Activated T-cell treated with anti-CD3 and anti-CD28 coated beads for 1 hour (primary cell): ENCODE measurements around the gene SLC9A8.
"Not testable (repeated sequence)": the region's sequence is repeated elsewhere in the genome, so short reads cannot be mapped to it uniquely, and the experiment has no call there.

Source experiments
- DNase-seq: peaks from one replicate; pipeline ENCODE4 v3.0.0-alpha.2; 2020; ENCODE audit warnings: low read depth

The SLC9A8 gene

DNA sequence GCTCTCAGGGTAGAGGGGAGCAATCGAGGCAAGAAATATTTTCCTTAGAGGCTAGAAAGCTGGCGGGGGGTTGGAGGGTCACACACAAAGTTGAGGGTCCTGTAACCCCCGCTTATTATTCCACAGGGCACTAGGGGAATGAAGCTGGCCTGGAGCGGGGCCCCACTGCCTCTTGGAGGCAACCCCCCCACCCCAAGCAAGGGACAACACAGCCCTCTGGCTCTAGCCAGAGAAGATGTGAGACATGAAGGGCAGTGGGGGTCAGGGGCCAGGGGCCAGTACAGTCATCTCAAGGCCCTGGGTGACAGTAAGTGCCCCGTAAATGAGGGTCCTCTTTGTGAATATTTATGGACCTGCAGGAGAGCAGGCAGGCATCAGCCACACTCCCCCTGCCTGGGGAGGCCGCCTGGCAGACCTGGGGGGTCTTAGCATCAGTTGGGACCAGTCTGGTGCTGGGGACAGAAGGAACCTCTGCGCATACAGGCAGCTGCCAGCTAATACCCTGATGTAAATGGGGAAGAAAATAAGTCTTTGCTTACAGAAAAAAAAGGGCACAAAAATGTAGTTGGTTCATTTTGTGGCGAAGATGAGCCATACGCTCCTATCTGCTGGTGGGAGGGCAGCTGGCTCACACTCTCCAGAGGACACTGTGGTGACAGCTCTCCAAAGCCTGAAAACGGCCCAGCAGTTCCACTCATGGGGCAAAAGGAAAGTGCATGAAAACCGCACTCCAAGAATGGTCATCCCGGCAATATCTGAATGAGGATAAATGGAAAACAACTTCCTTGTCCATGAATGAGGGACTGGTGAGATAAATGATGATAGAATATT is 80.8 kb downstream of the SLC9A8 start:
- DNase-seq, result no peak

DNA sequence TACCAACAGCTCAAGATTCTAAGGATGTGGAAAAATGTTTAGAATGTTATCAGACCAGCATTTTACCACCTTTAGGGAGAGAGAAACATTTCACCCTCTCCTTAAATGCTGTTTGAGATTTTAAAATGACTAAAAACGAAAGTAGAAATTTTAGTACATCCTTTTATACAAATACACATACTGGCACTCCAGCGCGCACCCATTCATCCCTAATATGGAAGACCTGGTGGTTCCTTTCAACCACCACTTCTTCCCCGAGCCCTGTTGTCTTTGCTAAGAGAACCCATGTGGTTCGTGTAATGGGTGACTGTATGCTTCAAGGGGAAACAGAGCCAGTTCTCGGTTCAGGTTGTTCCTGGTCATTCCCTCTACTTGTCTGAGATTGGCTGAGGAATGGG is 81.4 kb downstream of the SLC9A8 start:
- no peak for DNase-seq

DNA sequence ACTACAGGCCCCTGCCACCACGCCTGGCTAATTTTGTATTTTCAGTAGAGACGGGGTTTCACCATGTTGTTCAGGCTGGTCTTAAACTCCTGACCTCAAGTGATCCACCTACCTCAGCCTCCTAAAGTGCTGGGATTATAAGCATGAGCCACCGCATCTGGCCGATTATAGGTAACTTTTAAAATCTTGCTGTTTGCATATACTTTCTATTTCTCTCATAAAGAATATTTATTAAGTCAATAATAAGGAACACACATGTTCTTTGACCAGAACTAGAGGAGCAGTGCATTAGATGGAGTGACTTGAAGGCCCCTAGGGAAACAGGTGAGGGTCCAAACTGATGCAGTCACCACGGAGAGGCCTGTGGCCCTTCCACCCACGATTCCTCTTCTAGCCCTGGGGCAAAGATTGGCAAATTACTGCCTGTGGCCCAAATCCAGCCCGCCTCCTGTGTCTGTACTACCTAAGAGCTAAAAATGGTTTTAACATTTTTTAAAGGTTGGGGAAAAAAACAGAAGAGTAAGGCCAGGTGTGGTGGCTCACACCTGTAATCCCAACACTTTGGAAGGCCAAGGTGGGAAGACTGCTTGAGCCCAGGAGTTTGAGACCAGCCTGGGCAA is 83.0 kb downstream of the SLC9A8 start:
- not testable (repeated sequence) for DNase-seq

DNA sequence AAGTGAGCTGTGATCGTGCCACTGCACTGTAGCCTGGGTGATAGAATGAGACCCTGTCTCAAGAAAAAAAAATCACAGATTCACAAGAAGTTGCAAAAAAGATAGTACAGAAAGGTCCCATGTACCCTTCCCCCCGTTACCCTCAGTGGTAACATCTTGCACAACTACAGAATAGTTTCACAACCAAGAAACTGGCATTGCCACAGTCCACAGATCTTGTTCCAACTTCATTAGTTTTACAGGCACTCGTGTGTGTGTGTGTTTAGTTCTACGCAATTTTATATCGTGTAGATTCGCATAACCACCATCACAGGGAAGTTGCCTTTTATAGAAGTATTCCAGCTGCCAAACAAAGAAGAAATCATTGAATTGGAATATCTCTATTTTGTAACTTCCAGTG is 83.6 kb downstream of the SLC9A8 start:
- no peak for DNase-seq

DNA sequence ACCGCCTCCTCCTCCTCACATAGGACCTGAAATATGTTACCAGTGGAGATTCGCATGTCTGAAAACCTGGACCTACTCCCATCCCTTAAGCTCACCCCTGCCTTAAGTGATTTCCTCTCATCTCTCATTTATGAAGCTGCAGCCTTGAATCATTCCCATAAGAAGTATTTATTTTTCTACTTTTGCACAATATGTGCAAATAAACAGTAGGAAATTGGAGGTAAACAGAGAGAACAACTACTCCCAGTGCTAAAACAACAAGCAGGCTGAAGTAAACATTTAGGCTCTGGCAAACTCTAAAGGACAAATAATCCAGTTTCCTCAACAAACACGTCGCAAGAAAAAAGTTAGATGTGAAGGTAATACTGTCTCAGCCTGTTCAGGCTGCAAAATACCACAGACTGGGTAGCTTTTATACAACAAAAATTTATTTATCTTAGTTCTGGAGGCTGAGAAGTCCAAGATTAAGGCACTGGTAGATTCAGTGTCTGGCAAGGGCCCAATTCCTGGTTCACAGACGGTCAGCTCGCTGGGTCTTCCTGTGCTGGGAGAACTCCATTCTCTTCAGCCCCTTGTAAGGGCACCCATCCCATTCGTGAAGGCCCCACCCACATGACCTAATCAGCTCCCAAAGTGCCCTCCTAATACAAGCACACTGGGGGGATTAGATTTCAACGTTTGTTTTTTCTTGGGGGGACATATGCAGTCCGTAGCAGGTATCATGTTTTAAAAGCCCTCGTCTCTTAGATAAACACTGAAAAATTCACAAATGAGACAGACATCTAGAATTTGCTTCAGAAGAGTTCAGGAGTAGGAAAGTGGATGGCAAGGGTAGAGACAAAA is 87.1 kb downstream of the SLC9A8 start:
- no peak for DNase-seq

DNA sequence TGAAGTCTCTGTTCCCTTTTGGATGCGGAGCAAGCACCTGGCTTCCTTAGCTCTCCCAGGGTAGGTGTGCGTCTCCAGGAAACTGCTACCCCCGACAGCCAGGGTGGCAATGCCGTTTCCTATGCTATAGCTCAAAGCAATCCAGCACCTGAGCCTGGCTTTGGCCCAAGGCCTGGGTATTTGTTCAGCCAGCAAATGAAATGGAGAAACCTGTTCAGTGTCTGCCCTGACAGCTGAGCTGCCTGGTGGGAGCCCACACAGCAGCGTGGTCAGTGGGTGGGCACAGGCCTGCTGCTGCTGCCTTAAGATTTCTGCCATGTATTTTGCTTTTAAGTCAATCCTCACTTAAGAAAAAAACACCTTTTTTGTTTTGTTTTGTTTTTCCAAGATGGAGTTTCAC is 89.0 kb downstream of the SLC9A8 start:
- no peak for DNase-seq

DNA sequence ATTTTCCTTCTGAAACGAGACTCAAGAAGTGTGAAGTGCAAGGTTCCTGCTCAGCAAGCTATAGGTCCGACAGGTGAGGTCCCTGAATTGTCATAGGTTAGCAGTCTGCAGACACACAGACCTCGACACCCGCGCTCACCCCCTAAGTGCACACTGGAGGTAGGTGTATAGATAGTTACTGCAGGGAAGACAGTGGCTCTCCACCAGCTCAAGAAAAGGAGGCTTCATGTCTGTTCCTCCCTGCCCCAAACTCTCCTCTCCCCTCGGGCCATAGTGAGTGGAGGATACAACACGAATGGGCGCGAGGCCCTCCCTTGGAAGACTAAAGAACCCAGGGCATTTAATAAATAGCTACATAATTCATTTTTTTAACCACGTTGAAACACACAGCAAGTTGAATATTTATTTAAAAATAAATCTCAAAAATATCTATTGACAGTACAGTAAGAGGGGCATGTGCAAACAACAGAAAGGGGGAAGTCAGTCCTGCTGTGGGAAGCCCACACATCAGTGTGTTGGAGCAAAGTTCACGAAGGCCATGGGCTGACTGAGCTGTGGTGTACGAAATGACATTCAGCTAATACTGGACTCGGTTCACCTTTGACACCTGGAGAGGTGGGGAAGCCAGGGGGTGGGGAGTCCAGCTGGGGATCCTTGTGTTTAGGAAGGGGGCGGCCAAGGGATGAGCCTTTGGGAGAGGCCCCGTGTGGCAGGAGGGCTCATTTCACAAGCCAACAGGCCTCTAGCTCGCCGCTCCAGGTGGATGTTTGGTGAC is 92.0 kb downstream of the SLC9A8 start:
- DNase-seq, result no peak

DNA sequence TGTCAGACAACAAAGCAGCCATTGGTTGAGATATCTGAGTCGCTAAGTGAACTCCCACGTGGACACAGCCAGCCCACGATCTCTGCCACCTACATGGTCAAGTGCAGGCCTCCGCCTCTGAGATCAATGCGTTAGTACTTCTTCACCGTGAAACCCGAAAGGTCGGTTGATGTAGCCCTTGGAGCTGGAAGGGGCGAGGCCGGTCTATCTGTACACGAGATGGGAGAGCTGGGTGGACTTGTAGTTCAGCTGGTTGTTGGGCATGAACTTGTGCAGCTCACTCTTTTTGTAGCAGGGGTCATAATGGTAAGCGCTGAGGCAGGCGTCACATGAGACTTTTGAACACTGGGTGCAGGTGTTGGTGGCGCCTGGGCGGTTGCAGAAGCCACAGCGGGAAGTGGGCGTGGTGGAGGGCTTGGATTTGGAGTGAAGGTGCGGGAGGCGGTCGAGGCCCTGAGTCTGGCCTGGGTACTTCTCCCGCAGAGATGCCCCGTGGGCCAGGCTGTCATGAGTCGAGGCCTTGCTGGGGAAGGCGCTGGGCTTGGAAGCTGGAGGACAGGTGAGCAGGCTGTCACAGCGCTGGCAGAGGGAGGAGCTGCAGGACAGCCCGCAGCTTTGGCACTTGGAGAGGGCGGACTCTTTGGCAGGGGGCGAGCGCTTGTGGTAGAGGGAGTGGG is 92.9 kb downstream of the SLC9A8 start:
- no peak for DNase-seq

DNA sequence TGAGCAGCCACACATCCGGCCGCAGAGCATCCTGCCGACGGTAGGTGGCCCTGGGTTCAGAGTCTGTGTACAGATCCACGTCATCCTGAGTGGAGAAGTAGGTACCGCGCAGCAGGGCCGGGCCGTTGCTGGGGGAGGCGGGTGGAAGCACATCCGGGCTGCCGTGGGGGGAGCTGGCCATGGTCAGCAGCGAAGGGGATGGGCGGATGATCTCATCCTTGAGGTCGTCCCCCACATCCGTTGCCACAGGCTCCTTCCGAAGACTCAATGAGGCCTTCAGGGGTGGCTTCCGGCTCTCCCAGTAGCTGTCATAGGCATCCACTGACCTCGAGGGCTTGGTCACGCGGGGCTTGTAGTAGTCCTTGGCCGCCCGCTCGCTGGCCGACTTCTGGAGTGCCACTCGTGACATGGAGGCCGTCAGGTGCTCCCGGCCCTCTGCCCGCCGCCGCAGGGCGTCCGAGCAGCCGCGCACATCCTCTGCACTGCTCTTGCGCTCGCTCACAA is 93.5 kb downstream of the SLC9A8 start:
- DNase-seq, result no peak

DNA sequence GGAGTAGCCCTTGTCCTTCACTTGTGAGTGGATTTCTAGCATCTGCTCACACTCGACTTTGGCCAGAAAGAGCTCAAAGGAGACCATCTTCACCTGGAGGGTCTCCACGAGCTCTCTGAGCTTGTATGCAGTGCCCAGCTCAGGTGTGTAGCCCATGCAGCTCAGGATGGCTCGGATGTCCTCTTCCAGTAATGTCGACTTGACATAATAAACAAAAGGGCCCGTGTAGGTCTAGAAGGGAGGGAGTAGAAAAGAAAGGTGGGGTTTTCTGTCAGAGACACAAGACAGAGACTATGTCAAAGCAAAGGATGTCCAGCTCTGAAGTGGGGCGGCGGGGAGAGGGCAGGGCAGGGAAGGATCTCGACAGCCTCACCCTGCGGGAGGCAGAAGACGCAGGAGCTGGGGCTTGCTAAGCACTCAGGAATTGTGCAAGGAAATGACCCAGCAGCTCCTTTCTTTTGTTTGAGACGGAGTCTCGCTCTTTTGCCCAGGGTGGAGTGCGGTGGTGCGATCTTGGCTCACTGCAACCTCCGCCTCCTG is 94.1 kb downstream of the SLC9A8 start:
- DNase-seq, result no peak

DNA sequence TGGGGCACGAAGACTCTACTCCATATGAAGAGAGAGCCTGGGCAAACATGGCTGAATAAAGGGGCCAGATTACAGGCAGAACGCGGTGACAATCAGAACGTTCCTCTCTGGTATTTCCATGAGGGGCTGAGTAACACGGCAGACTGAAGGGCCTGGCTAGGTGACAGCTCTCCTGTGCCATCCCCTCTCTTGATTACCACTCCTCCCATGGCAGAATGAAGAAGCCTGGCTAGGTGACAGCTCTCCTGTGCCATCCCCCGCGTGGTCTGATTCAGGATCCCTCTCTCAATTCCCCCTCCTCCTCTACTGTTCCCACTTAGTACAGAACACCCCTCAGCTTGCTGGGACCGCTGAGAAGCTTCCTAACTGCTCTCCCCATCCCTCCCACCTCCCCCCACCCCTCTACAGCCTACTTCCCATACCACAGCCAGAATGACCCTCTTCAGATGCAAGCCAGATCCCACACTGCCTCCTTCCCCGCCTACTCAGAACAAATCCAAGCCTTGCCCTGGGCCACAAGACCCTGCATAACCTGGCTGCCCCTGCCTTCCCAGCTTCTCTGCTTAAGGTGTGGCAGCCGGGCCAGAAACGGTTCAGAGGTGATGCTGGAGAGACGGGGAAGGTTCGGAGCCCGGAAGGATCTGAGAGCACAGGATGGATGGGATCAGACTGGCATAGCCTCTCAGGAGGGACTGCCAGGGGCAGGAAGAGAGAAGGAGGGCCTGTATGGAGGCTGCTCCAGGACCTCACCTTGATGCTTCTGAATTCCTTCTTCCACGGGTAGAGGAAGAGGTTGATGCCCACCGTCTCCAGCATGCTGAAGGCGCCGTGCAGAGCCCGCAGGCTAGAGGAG is 95.0 kb downstream of the SLC9A8 start:
- no peak for DNase-seq

DNA sequence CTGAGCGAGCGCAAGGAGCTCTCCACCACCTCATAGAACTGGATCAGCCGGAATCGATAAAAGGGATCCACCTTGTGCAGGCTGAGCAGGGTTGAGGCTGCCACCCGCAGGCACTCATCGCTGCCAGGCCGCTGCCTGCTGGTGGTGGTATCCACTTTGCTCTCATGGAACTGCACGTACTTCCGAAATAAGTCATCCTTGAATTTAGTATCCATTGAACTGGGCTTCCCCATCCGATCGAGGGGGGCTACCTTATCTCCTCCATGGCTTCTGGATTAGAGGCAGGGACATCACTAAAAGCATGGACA is 95.6 kb downstream of the SLC9A8 start:
- no peak for DNase-seq

DNA sequence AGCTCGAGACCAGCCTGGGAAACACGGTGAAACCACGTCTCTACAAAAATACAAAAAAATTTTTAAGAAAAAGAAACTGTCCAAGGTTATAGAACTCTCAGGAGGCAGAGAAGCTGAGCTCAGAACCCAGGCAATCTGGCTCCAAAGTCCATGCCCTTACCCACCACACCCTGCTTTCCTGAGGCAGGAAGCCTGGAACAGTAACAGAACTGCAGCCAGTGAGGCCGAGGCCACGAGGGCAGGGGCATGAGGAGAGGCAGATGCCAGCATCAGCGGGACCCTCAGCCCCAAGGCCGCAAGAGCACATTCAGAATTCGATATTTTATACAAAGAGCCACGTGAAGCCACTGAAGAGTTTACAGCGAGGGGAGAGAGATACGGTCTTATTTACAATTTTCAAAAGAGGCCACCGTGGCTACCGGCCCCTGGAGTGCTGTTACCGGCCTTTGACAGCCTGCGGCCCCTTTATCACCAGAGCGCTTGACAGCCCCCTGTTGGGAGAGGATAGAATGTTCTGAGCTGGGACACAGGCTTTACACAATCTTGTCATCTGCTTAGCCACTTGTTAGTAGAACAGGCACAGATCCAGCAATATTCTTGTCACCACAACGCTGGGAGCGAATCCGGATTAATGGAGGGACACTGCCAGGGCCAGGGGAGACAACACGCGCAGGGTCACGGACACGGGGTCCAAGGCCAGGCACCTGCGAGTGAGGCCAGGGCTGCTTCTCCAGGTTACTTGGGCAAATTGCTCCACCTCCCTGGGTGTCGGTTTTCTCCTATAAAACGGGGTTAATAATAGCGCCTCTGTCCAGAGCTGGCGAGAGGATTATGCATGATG is 97.1 kb downstream of the SLC9A8 start:
- no peak for DNase-seq

DNA sequence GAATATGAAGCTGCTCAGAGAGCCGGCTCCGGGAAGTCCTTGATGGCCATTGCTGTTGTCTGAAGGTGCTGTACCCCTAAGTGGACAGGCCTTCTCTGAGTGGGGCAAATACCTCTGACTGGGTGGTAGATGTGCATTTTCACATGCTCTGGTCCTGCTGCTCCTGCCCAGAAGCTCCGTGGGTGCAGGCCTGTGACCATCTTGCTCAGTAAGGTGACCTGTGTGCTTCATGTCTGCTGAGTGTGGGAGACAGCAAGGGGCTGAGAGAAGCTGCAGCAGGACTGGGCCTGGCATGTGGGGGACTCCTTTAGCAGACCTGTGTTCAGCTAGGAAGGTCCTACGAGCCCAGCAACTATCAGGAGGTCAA is 97.7 kb downstream of the SLC9A8 start:
- DNase-seq, result no peak

DNA sequence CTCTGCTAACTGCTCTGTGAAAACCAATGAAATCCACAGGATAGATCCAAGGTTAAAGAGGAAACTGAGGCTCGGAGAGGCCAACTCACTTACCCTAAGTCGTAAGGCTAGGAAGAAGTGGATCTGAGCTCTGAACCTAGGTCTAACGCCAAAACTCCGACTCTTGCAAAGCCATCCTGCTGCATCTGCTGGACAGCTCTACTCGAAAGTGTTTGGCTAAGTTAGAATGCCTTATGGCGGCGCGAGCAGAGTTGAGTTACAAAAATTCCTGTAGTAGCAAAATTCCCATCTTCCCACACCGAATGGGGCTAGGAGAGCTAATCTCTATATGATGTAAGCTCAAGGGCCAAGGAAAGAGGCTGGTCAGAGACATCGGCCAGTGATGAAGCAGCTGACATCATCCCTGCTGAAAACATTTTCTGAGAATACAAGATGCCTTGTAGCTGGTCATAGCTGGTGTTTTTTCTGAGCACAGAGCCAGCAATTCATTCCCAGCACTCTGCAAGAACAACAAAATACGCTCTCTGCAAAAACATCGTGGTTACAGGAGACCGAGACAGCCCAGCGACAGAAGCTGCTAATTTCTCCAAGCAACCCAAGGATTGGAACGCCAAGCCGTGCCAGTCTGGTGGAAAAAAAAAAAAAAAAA is 100.9 kb downstream of the SLC9A8 start:
- no peak for DNase-seq

DNA sequence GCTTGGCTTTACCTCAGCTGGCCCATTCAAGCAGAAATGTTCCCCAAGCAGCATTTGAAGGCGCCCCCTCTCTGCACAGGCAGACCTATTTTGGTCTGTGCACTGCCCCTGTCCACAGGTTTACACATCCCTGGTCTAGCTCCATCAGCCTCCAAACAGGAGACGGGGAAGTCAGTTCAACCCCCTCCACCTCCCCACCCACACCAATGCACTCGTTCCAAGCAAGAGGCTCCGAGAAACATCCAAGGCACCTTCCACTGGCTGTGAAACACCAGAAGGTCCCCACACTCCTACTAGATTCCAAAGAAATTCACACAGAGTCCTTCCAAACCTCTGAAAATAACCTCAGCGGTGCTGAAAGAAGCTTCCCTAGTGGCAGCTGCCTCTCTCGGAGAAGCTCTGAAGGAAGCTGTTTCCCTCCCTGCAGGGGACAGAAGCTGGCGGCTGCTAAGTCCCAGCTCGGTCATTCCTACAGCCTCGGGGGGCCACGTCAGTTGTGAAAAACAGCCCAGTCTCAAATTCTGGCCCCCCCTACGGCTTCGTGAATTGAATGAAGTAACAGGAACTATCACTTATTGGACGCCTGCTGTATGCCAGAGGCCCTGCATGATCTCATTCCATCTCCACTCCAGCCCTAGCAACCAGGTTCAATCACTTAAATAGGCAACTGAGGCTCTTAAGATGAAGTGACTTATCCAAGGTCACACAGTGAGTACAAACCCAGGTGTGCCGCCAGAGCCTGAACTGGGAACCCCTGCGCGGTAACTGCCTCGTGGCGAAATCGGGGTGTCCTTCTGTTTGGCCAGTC is 101.9 kb downstream of the SLC9A8 start:
- DNase-seq, result no peak

DNA sequence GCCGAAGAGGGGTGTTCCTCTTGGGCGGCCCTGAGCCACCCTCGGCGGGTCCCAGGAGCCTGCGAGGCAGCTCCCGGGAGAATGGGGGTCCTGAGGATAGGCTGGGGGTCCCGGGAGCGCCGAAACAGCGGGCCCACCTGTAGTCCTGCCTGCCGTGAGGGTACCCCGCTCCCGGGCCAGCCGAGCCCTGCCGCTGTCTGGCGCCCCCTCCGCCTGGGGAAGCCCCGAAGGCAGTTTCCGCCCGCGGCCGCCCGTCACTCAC is 102.4 kb downstream of the SLC9A8 start:
- DNase-seq, result no peak

DNA sequence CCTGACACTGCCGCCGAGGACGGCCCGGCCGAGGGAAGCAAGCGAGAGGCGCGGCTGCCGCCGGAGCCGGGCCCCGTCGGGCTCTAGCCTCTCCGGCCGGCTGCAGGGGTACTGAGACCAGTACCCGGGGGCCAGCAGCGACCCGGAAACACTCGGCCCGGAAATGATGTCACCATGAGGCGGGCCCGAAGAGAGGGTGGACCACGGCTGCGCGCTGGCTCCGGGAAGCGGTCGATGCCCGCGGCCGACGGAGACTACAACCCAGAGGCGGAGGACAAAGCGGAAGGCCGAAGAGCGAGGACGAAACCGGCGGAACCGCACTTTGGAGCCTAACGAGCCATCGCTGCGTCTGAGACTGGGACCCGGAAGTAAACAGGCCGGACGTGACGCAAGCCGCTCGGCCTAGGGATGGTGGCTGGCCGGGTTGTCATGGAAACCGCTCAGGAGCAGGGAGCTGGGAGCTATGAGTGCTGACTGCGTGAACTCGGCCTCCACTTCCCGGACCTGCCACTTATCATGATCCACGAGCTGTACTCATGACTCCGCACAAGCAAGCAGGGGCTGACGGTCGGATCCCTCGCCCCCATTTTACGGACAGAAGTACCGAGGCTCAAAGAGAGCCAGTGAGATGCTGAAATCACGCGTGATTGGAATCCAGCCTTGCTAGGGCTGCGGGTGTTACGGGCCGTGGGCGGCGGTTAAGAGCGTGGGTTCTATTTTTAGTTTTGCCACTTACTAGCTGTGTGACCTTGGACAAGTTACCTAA is 102.9 kb downstream of the SLC9A8 start, which contains the start of gene SPATA2:
SPATA2 (minus strand) TSS at position 150 of the 766 bp plus-strand sequence. CDS start 7,039 bp downstream, outside the sequence.
- peak; percentile 87 for DNase-seq
